B cell (primary cell): ENCODE results near the gene IL13. TPM values are rescaled to one million over a fixed set of nuclear protein-coding genes. Genes with fewer than 3 reads are reported as not detected.

Experiments used
- ATAC-seq: fragments of 200-7000 bp; cut with Tn5 transposase; one replicate; pipeline ENCODE4 v1.10.0; 2021; ENCODE audit warnings: low read depth, mild to moderate bottlenecking, moderate number of reproducible peaks, moderate library complexity
- CTCF ChIA-PET: fragments of 350-600 bp; sonication (Branson Sonifier 250); formaldehyde crosslinking; loops from one replicate; lab custom pipeline; 2021; ENCODE audit warnings: antibody characterized with exemption, inconsistent platforms; lab: Charles Lee
- POLR2A ChIA-PET: fragments of 350-600 bp; sonication (Branson Sonifier 250); formaldehyde crosslinking; loops from one replicate; lab custom pipeline; 2021; ENCODE audit warnings: antibody characterized with exemption; lab: Charles Lee
- DNase-seq: peaks from one replicate; pipeline ENCODE4 v3.0.0; 2013
- H2AFZ ChIP-seq: 2 replicates; pipeline ENCODE4 v1.6.1; 2012; ENCODE audit warnings: mild to moderate bottlenecking, low read depth, low read length; ENCODE audit not compliant: insufficient read depth, poor library complexity, severe bottlenecking
- H3K27ac ChIP-seq, 2 donors: 1 replicate in 1 of 2; 2 replicates in 1 of 2; pipeline ENCODE4 v1.5.1; 2012 to 2013; ENCODE audit warnings: low read length in 2 of 2, mild to moderate bottlenecking in 2 of 2, moderate library complexity in 1 of 2
- H3K27me3 ChIP-seq, 4 experiments: fragments of 200-600 bp in 1 of 4; sonication (generic) in 1 of 4; replicated peaks in 1 of 4; 1 replicate in 2 of 4; 2 replicates in 2 of 4; pipeline versions ENCODE4 v1.6.1 to v1.7.0; 2013 to 2016; ENCODE audit warnings: low read length in 3 of 4, mild to moderate bottlenecking in 2 of 4, mixed read lengths in 1 of 4, moderate library complexity in 1 of 4; ENCODE audit not compliant: insufficient read depth in 4 of 4, control insufficient read depth in 3 of 4; ENCODE audit errors: control extremely low read depth in 1 of 4
- H3K36me3 ChIP-seq, 2 experiments: replicated peaks in 1 of 2; 1 replicate in 1 of 2; 2 replicates in 1 of 2; pipeline versions ENCODE4 v1.6.1 to v1.7.1; 2013; ENCODE audit warnings: low read length in 1 of 2; ENCODE audit not compliant: insufficient read depth in 2 of 2, control insufficient read depth in 1 of 2; ENCODE audit errors: control extremely low read depth in 1 of 2, extremely low read depth in 1 of 2
- H3K4me1 ChIP-seq, 2 donors: fragments of 200-600 bp in 1 of 2; sonication (generic) in 1 of 2; 1 replicate in 1 of 2; 2 replicates in 1 of 2; pipeline versions ENCODE4 v1.5.1 to v1.6.1; 2013 to 2017; ENCODE audit warnings: low read length in 2 of 2; ENCODE audit not compliant: control insufficient read depth in 2 of 2, insufficient read depth in 2 of 2
- H3K4me2 ChIP-seq: replicated peaks from 2 replicates; pipeline ENCODE3; 2012; ENCODE audit warnings: mild to moderate bottlenecking, low read depth, low read length; ENCODE audit not compliant: poor library complexity, severe bottlenecking
- H3K4me3 ChIP-seq, 5 experiments: fragments of 200-600 bp in 1 of 5; sonication (generic) in 1 of 5; 1 replicate in 3 of 5; 2 replicates in 2 of 5; pipeline versions ENCODE4 v1.5.1 to v1.7.0; 2011 to 2016; ENCODE audit warnings: low read length in 4 of 5, mild to moderate bottlenecking in 4 of 5, low read depth in 2 of 5, control low read depth in 1 of 5, moderate library complexity in 1 of 5; ENCODE audit not compliant: insufficient read depth in 1 of 5; ENCODE audit errors: control extremely low read depth in 1 of 5, extremely low read depth in 1 of 5
- H3K79me2 ChIP-seq: fragments of 200-600 bp; sonication (generic); one replicate; pipeline ENCODE4 v1.6.0; 2016; ENCODE audit warnings: low read length; ENCODE audit not compliant: control insufficient read depth, insufficient read depth
- H3K9ac ChIP-seq: fragments of 200-600 bp; sonication (generic); 2 replicates; pipeline ENCODE4 v1.6.1; 2017; ENCODE audit warnings: mild to moderate bottlenecking, low read length, moderate library complexity
- H3K9me3 ChIP-seq, 3 donors: one replicate each; pipeline versions ENCODE4 v1.6.1 to v1.7.1; 2013; ENCODE audit warnings: low read length in 2 of 3; ENCODE audit not compliant: control insufficient read depth in 2 of 3, insufficient read depth in 1 of 3; ENCODE audit errors: control extremely low read depth in 1 of 3
- H4K20me1 ChIP-seq: 2 replicates; pipeline ENCODE4 v1.6.0; 2012; ENCODE audit warnings: mild to moderate bottlenecking, low read length; ENCODE audit not compliant: insufficient read depth, control insufficient read depth, poor library complexity, severe bottlenecking
- H3K27ac Mint-ChIP-seq: one replicate; pipeline ENCODE4 v1.8.0; 2021; ENCODE audit warnings: mixed read lengths
- H3K27me3 Mint-ChIP-seq: one replicate; pipeline ENCODE4 v1.8.0; 2021; ENCODE audit warnings: mixed read lengths
- H3K4me1 Mint-ChIP-seq: one replicate; pipeline ENCODE4 v1.8.0; 2021; ENCODE audit warnings: mixed read lengths
- H3K4me3 Mint-ChIP-seq: one replicate; pipeline ENCODE4 v1.8.0; 2021; ENCODE audit warnings: mixed read lengths
- H3K9me3 Mint-ChIP-seq: one replicate; pipeline ENCODE4 v1.8.0; 2022; ENCODE audit warnings: mixed read lengths; ENCODE audit not compliant: insufficient read depth
- CTCF ChIP-seq: fragments of 200-600 bp; IDR thresholded peaks from one replicate; pipeline ENCODE4 v1.8.0; 2022; ENCODE audit warnings: antibody characterized with exemption, mild to moderate bottlenecking
- EZH2 ChIP-seq: IDR thresholded peaks from 2 replicates; pipeline ENCODE4 v1.6.1; 2012; ENCODE audit warnings: borderline replicate concordance, low read depth, mild to moderate bottlenecking, moderate library complexity, low read length; ENCODE audit not compliant: insufficient read depth, poor library complexity, severe bottlenecking
- WGBS: methylation state at CpG from one replicate; pipeline ENCODE4 v1.1.5; 2013; ENCODE audit warnings: missing lambda C conversion rate; ENCODE audit not compliant: insufficient coverage; 5-methylcytosine and 5-hydroxymethylcytosine counted together
- intact Hi-C: fragments of 100-400 bp; cut with micrococcal nuclease; formaldehyde crosslinking; loops from one replicate; pipeline ENCODE4 v1.10.0; 2022
- polyA plus RNA-seq: library from polyadenylated mRNA; depleted of rRNA; stranded (reverse); fragments of >200 nt; gene quantifications from 2 replicates; pipeline ENCODE4 v1.2.3, GENCODE V29; 2012
- total RNA-seq, 2 donors: library from RNA; stranded (reverse); fragments of 120-200 nt in 1 of 2; gene quantifications; 1 replicate in 1 of 2; 2 replicates in 1 of 2; pipeline versions ENCODE4 v1.2.3 to v1.2.4, GENCODE V29; 2013 to 2022

IL13 gene
- total and polyA plus RNA-seq, 2 donors (not counting 1 experiment from before 2014, with no cell fraction given) = 0.42 to 0.45 TPM

- CTCF ChIA-PET = no interaction called here
- WGBS = no CpG with 5 or more reads among the region's 1 CpG
Measured at GRCh38 chr5:132704875-132705274, 46.9 kb downstream of the IL13 start.

GRCh38 chr5:132708645-132709044 lies 50.7 kb downstream of the IL13 start:
- no peak overlapping the region for H3K9ac ChIP-seq
- no peaks in the 10 kb centered on the region for H3K27me3 Mint-ChIP-seq
- POLR2A ChIA-PET = interaction anchor here (0.7 kb wide), 1 partner anchor 8 kb away, joined by 5 read pairs; no protein-coding TSS in a partner anchor
- H3K27ac ChIP-seq = no peak overlapping the region
- H3K4me1 Mint-ChIP-seq = no peaks in the 10 kb centered on the region
- no peaks in the 10 kb centered on the region for H3K9me3 Mint-ChIP-seq
- no peak overlapping the region for H3K4me3 ChIP-seq
- ATAC-seq = no peak
- H2AFZ ChIP-seq = no peak overlapping the region
- no peak overlapping the region for H3K4me2 ChIP-seq
- H3K27me3 ChIP-seq = no peaks in the 10 kb centered on the region
- H3K36me3 ChIP-seq = peaks cover 0 to 3% of the 10 kb centered on the region in 2 experiments
- CTCF ChIA-PET = interaction anchor here (1.3 kb wide), 1 partner anchor 323 kb away, joined by 3 read pairs; no protein-coding TSS in a partner anchor
- no peaks in the 10 kb centered on the region for H3K9me3 ChIP-seq
- DNase-seq = no peak
- intact Hi-C loops = no loop called here
- no peaks in the 10 kb centered on the region for H4K20me1 ChIP-seq
- H3K4me3 Mint-ChIP-seq = no peak overlapping the region
- no peaks in the 10 kb centered on the region for H3K4me1 ChIP-seq
- no peaks in the 10 kb centered on the region for H3K79me2 ChIP-seq
- no peak overlapping the region for H3K27ac Mint-ChIP-seq
- TF ChIP-seq CTCF (no peak), EZH2 (no peak)

More at GRCh38 chr5:132704875-132705274, 46.9 kb downstream of the IL13 start:
- Histone ChIP-seq H3K27me3 (no peaks in the 10 kb centered on the region), H3K79me2 (no peaks in the 10 kb centered on the region), H3K4me1 (no peaks in the 10 kb centered on the region), H4K20me1 (no peaks in the 10 kb centered on the region), H3K4me2 (no peak overlapping the region), H3K27ac (no peak overlapping the region), H3K4me3 (no peak overlapping the region), H3K36me3 (peaks cover 3 to 10% of the 10 kb centered on the region in 2 experiments), H3K9ac (no peak overlapping the region), H3K9me3 (no peaks in the 10 kb centered on the region), H2AFZ (no peak overlapping the region)
- Mint-ChIP-seq H3K4me1 (no peaks in the 10 kb centered on the region), H3K27me3 (no peaks in the 10 kb centered on the region), H3K9me3 (no peaks in the 10 kb centered on the region), H3K4me3 (no peak overlapping the region), H3K27ac (no peak overlapping the region)
- intact Hi-C loops = no loop called here
- DNase-seq (no peak), ATAC-seq (no peak)
- no peak for TF ChIP-seq EZH2
- TF ChIP-seq CTCF = no peak
- POLR2A ChIA-PET = no interaction called here

Other genes with a start within 250 kb of the IL13 start
- 304 and 306 TPM in 2 replicates for gene IRF1, start 167.4 kb upstream of the IL13 start, total RNA-seq
- gene IRF1, start 167.4 kb upstream of the IL13 start, polyA plus RNA-seq = 166 and 173 TPM in 2 replicates
- not detected in 2 replicates for gene IL5, start 114.7 kb upstream of the IL13 start, total RNA-seq
- not detected in 2 replicates for gene IL5, start 114.7 kb upstream of the IL13 start, polyA plus RNA-seq
- 31.7 and 32.7 TPM in 2 replicates for gene RAD50, start 101.2 kb upstream of the IL13 start, total RNA-seq
- 11.2 and 12.0 TPM in 2 replicates for gene RAD50, start 101.2 kb upstream of the IL13 start, polyA plus RNA-seq
- gene IL4, start 15.8 kb downstream of the IL13 start, total RNA-seq = not detected in 2 replicates
- gene IL4, start 15.8 kb downstream of the IL13 start, polyA plus RNA-seq = not detected in 2 replicates
- 13.6 and 16.0 TPM in 2 replicates for gene KIF3A, start 79.4 kb downstream of the IL13 start, total RNA-seq
- 1.3 and 1.5 TPM in 2 replicates for gene KIF3A, start 79.4 kb downstream of the IL13 start, polyA plus RNA-seq
- 1.1 and 2.0 TPM in 2 replicates for gene CCNI2, start 89.3 kb downstream of the IL13 start, total RNA-seq
- 0.04 and 0.39 TPM in 2 replicates for gene CCNI2, start 89.3 kb downstream of the IL13 start, polyA plus RNA-seq
- gene SEPTIN8, start 119.1 kb downstream of the IL13 start, total RNA-seq = 3.9 and 5.9 TPM in 2 replicates
- gene SEPTIN8, start 119.1 kb downstream of the IL13 start, polyA plus RNA-seq = 1.3 and 4.0 TPM in 2 replicates
- not detected in 2 replicates for gene SOWAHA, start 155.1 kb downstream of the IL13 start, total RNA-seq
- gene SOWAHA, start 155.1 kb downstream of the IL13 start, polyA plus RNA-seq = not detected in 2 replicates
- gene SHROOM1, start 172.5 kb downstream of the IL13 start, total RNA-seq = 2.3 and 2.5 TPM in 2 replicates
- 1.1 and 1.3 TPM in 2 replicates for gene SHROOM1, start 172.5 kb downstream of the IL13 start, polyA plus RNA-seq
- gene GDF9, start 208.3 kb downstream of the IL13 start, total RNA-seq = 0.51 and 0.67 TPM in 2 replicates
- 0.62 and 0.88 TPM in 2 replicates for gene GDF9, start 208.3 kb downstream of the IL13 start, polyA plus RNA-seq
- gene UQCRQ, start 208.5 kb downstream of the IL13 start, total RNA-seq = 78.5 and 90.0 TPM in 2 replicates
- gene UQCRQ, start 208.5 kb downstream of the IL13 start, polyA plus RNA-seq = 57.7 and 71.1 TPM in 2 replicates
- gene LEAP2, start 215.5 kb downstream of the IL13 start, total RNA-seq = 5.4 and 5.9 TPM in 2 replicates
- 2.2 and 3.4 TPM in 2 replicates for gene LEAP2, start 215.5 kb downstream of the IL13 start, polyA plus RNA-seq